ENCODE results near the gene SRSF4. TPM values are rescaled to one million over a fixed set of nuclear protein-coding genes. Genes with fewer than 3 reads are reported as not detected.

Gene SRSF4
- total and polyA plus RNA-seq, 9 of the 15 experiments (the other 6 are each of a cell fraction or from before 2014, with no cell fraction given), result 15.9 to 132 (median 82.0) TPM

DNA sequence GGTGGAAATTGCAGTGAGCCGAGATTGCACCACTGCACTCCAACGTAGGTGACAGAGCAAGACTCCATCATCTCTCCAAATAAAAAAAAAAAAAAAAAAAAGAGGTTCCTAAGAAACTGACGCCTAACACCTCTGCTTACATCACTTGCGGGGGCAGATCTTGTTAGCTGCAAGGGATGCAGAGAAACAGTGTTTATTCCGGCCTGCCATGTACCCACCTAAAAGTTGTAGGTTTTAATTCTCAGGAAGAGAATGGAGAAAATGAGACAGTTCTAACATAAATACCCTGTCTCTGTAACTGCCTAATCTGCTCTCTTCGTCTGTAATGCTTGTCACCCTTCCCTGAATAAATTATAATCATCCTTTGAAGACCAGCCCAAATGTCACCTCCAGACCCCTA, 9.0 kb upstream of the SRSF4 start:
- CTCF ChIA-PET (ENCODE audit: low intra/inter-chr PET ratio), result no interaction called here
- in situ Hi-C loops (cut with MboI) (no loop called here), intact Hi-C loops (cut with micrococcal nuclease) (no loop called here)

More for the DNA sequence above, 9.0 kb upstream of the SRSF4 start:
- POLR2A ChIA-PET, result interaction anchor here (0.6 to 1.0 kb wide), 2 partner anchors 9 to 24 kb away, joined by 3 read pairs; no protein-coding TSS in a partner anchor
- Histone ChIP-seq H3K27ac (ENCODE audit: extremely low read depth, low read depth, low read length) (no peak overlapping the region), H3K36me3 (ENCODE audit: control insufficient read depth, insufficient read depth, low read length) (peaks cover 35% of the 10 kb centered on the region), H3K4me3 (no peak overlapping the region), H3K4me1 (replicated peaks in 1 of 2; ENCODE audit: control insufficient read depth in 2 of 2, insufficient read depth in 2 of 2, low read length in 2 of 2) (no peaks in the 10 kb centered on the region), H3K9ac (ENCODE audit: insufficient read depth in 1 of 2, low read depth in 2 of 2, low read length in 2 of 2) (no peak overlapping the region), H4K20me1 (replicated peaks; ENCODE audit: control insufficient read depth, insufficient read depth, low read length) (no peaks in the 10 kb centered on the region), H3K27me3 (ENCODE audit: control insufficient read depth in 2 of 2, insufficient read depth in 2 of 2, low read length in 2 of 2) (no peaks in the 10 kb centered on the region), H3K79me2 (ENCODE audit: control insufficient read depth, insufficient read depth, low read length) (no peaks in the 10 kb centered on the region), H2AFZ (ENCODE audit: low read depth, low read length) (no peak overlapping the region), H3K4me2 (ENCODE audit: insufficient read depth, low read length) (no peak overlapping the region), H3K9me1 (ENCODE audit: control insufficient read depth, insufficient read depth, low read length) (no peaks in the 10 kb centered on the region), H3K9me3 (replicated peaks; ENCODE audit: control insufficient read depth, insufficient read depth, low read depth, low read length) (0 out of 2 replicates have a peak, but pooled peaks cover 3% of the 10 kb centered on the region)
- DNase-seq (ENCODE audit: extremely low read depth in 1 of 4, low spot score in 3 of 4), result no peak
- peak; percentile 56 to 59; a peak in 3 of 4 replicates for TF ChIP-seq TRIM24 (IDR thresholded peaks at IDR 0.05)
- peak in 1 of 2 experiments; percentile 83; a peak in 1 of 3 replicates for TF ChIP-seq CBX3 (IDR thresholded peaks at IDR 0.05; ENCODE audit: borderline replicate concordance in 1 of 2, low read length in 2 of 2)
- TF ChIP-seq ZNF445 (CRISPR knock-in tag; IDR thresholded peaks at IDR 0.05; ENCODE audit: low read depth), result 0 out of 2 replicates have a peak, but pooled peaks have one; percentile 38
- 0 out of 2 replicates have a peak, but pooled peaks have one; percentile 29 for TF ChIP-seq EGR1 (conservative IDR thresholded peaks at IDR 0.05)
- TF ChIP-seq, protein P1, sequence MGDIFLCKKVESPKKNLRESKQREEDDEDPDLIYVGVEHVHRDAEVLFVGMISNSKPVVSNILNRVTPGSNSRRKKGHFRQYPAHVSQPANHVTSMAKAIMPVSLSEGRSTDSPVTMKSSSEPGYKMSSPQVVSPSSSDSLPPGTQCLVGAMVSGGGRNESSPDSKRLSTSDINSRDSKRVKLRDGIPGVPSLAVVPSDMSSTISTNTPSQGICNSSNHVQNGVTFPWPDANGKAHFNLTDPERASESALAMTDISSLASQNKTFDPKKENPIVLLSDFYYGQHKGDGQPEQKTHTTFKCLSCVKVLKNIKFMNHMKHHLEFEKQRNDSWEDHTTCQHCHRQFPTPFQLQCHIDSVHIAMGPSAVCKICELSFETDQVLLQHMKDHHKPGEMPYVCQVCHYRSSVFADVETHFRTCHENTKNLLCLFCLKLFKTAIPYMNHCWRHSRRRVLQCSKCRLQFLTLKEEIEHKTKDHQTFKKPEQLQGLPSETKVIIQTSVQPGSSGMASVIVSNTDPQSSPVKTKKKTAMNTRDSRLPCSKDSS (IDR thresholded peaks at IDR 0.05; ENCODE audit: low read depth, partially characterized antibody), result peak; percentile 80
- peak; percentile 85; the same call in 1 of the 2 replicates for TF ChIP-seq TRIM28 (IDR thresholded peaks at IDR 0.05)
- TF ChIP-seq DDX20 (tag; IDR thresholded peaks at IDR 0.05; ENCODE audit: low read depth), result no peak
- TF ChIP-seq NUFIP1 (IDR thresholded peaks at IDR 0.05; ENCODE audit: partially characterized antibody), result no peak
- 78% methylated on average over 5 of the region's 6 CpGs for WGBS (ENCODE audit: insufficient coverage, low coverage, missing lambda C conversion rate)
- ATAC-seq, result no peak
- FAIRE-seq, result no peak
- no TSS peak for BruUV-seq (replicated peaks)

Measured in K562 (cell line).